ENCODE results near the gene PSMB10. TPM values are rescaled to one million over a fixed set of nuclear protein-coding genes. Genes with fewer than 3 reads are reported as not detected.

PSMB10 gene
- total RNA-seq, 1 experiment from 2014 or later: 26.9 TPM

DNA sequence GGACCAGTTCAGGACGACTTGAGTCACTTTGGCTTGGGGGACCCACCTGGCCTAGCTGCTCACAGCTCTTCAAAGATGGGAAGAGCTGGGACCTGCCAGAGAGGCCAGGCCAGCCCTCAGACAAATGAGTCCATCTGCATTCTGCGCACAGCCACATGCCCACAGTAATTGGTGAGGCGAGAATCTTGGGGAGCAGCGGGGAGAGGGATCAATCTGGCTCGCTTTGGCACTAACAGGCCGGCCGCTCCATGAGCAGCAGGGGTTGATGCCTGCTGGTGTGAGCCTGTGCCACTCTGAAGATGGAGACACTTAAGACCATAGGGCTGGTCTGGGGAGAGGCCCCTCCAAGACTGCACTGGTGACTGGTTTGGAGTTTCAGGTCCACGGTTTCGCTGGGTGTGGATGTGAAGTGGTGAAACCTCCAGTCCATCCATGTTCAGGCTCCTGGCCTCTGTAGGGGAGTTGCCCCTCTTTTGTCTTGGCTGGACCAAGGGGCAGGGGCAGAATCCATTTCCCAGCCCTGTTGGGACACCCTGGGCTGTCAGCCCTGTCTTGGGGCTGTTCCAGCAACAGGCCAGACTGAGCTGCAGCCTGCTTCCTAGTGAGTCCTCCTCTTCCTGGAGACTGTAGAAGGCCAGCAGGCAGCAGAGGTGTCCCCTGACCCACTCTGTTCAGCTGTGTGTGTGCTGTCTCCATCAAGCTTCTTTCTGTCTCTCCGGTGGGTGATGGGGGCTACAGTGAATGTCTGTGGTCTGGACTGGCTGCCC is 12.3 kb downstream of the PSMB10 start:
- intact Hi-C loops (cut with micrococcal nuclease; ENCODE audit: unreplicated experiment): no loop called here
- Mint-ChIP-seq H3K27me3 (ENCODE audit: insufficient read depth, unreplicated experiment) (no peaks in the 10 kb centered on the region), H3K9me3 (ENCODE audit: unreplicated experiment) (no peaks in the 10 kb centered on the region)

DNA sequence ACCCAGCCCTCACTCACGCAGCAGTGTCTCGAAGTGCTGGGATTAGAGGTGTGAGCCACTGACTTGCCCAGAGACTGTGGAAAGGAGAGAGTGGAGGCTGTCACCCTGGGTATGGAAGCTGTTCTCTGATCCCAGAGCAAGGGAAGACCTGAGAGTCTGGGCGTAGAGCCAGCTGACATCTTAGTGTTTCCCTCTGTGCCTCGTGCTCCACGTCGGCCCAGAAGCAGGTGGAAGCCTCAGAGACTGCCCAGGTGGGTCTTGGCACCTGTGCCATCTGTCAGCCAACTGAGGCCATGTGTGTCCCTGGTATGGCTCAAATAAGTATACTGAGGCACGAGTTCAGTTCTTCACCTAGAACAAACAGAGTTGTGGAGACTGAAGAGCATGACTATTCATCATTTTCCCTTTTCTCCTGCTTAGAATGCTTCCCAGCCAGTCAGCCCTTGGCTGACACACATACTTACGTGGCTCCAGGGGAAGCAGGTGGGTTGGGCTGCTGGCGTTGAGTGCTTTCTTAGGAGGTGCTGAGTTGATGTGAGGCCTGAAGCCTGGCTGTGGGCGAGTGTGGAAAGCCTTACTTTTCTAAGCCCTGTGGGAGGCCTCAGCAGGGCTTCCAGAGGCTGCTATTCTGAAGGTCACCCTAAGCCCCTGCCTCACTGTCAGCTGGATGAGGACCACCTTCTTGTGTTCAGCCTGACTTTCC is 13.1 kb downstream of the PSMB10 start:
- no peaks in the 10 kb centered on the region for H3K9me3 Mint-ChIP-seq (ENCODE audit: unreplicated experiment)
- BruUV-seq (replicated peaks): no TSS peak
- CTCF ChIA-PET: interaction anchor here (0.5 to 1.1 kb wide), 3 partner anchors 40 to 245 kb away, joined by 3 read pairs; partner anchors contain the start of genes RANBP10 and TSNAXIP1

More for the DNA sequence above, 12.3 kb downstream of the PSMB10 start:
- TF ChIP-seq, protein P1, sequence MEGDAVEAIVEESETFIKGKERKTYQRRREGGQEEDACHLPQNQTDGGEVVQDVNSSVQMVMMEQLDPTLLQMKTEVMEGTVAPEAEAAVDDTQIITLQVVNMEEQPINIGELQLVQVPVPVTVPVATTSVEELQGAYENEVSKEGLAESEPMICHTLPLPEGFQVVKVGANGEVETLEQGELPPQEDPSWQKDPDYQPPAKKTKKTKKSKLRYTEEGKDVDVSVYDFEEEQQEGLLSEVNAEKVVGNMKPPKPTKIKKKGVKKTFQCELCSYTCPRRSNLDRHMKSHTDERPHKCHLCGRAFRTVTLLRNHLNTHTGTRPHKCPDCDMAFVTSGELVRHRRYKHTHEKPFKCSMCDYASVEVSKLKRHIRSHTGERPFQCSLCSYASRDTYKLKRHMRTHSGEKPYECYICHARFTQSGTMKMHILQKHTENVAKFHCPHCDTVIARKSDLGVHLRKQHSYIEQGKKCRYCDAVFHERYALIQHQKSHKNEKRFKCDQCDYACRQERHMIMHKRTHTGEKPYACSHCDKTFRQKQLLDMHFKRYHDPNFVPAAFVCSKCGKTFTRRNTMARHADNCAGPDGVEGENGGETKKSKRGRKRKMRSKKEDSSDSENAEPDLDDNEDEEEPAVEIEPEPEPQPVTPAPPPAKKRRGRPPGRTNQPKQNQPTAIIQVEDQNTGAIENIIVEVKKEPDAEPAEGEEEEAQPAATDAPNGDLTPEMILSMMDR (IDR thresholded peaks at IDR 0.05; ENCODE audit: insufficient read depth in 1 of 2, low read depth in 1 of 2, low read length in 1 of 2, severe bottlenecking in 1 of 2, unreplicated experiment in 1 of 2): no peak
- ChIA-PET POLR2A (no interaction called here), CTCF (interaction anchor here (0.6 to 1.1 kb wide), 2 partner anchors 75 to 118 kb away, joined by 3 read pairs; partner anchors contain the start of genes RANBP10 and TSNAXIP1)
- Histone ChIP-seq H3K9me3 (no peaks in the 10 kb centered on the region), H3K4me1 (no peaks in the 10 kb centered on the region), H3K36me3 (ENCODE audit: control insufficient read depth, insufficient read depth, low read length) (peaks cover 15% of the 10 kb centered on the region), H3K4me3 (ENCODE audit: low read depth, low read length) (no peak overlapping the region), H3K27me3 (replicated peaks; ENCODE audit: control insufficient read depth, insufficient read depth, low read length) (no peaks in the 10 kb centered on the region)
- Mint-ChIP-seq H3K27ac (ENCODE audit: unreplicated experiment) (no peak overlapping the region), H3K4me3 (ENCODE audit: unreplicated experiment) (no peak overlapping the region), H3K36me3 (ENCODE audit: insufficient read depth, unreplicated experiment) (peaks cover 13% of the 10 kb centered on the region), H3K4me1 (ENCODE audit: low read depth, unreplicated experiment) (no peaks in the 10 kb centered on the region)
- DNase-seq: no peak
- BruUV-seq (replicated peaks): no TSS peak

DNA sequence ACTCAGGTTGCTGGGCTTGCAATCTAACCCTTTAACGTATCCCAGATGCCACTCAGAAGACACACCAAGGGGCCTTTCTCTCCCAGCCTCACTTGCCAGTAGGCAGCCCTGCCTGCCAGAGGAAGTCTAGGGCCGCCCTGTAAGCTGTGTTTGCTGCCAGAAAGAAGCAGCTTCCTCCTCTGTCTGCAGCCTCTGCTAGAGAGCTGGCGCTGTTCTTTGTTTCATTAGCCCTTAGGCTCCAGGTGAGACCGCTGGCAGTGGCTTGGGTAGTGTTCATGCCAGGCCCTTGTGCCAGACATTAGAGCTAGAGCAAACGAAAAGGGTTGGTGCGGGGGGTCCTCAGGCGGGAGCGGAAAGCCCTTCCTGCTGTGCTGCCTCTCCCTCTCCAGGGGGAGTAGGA is 13.9 kb downstream of the PSMB10 start:
- TF ChIP-seq, protein P1 (IDR thresholded peaks at IDR 0.05; ENCODE audit: insufficient read depth in 1 of 2, low read depth in 1 of 2, low read length in 1 of 2, severe bottlenecking in 1 of 2, unreplicated experiment in 1 of 2): no peak
- ChIA-PET POLR2A (no interaction called here), CTCF (interaction anchor here (0.6 to 1.5 kb wide), 5 partner anchors 18 to 118 kb away, joined by 3 to 4 read pairs (median 3); no protein-coding TSS in a partner anchor)
- Histone ChIP-seq H3K36me3 (ENCODE audit: control insufficient read depth, insufficient read depth, low read length) (peaks cover 6% of the 10 kb centered on the region), H3K27me3 (replicated peaks; ENCODE audit: control insufficient read depth, insufficient read depth, low read length) (no peaks in the 10 kb centered on the region), H3K9me3 (no peaks in the 10 kb centered on the region), H3K4me1 (no peaks in the 10 kb centered on the region), H3K4me3 (ENCODE audit: low read depth, low read length) (no peak overlapping the region)
- Mint-ChIP-seq H3K27me3 (ENCODE audit: insufficient read depth, unreplicated experiment) (no peaks in the 10 kb centered on the region), H3K4me3 (ENCODE audit: unreplicated experiment) (no peak overlapping the region), H3K27ac (ENCODE audit: unreplicated experiment) (no peak overlapping the region), H3K4me1 (ENCODE audit: low read depth, unreplicated experiment) (no peaks in the 10 kb centered on the region), H3K9me3 (ENCODE audit: unreplicated experiment) (no peaks in the 10 kb centered on the region), H3K36me3 (ENCODE audit: insufficient read depth, unreplicated experiment) (peaks cover 7% of the 10 kb centered on the region)
- DNase-seq: no peak
- BruUV-seq (replicated peaks): no TSS peak
- intact Hi-C loops (cut with micrococcal nuclease; ENCODE audit: unreplicated experiment): no loop called here

More for the DNA sequence above, 13.1 kb downstream of the PSMB10 start:
- Mint-ChIP-seq H3K27ac (ENCODE audit: unreplicated experiment) (no peak overlapping the region), H3K36me3 (ENCODE audit: insufficient read depth, unreplicated experiment) (peaks cover 10% of the 10 kb centered on the region), H3K27me3 (ENCODE audit: insufficient read depth, unreplicated experiment) (no peaks in the 10 kb centered on the region), H3K4me3 (ENCODE audit: unreplicated experiment) (no peak overlapping the region), H3K4me1 (ENCODE audit: low read depth, unreplicated experiment) (no peaks in the 10 kb centered on the region)
- TF ChIP-seq, protein P1 (IDR thresholded peaks at IDR 0.05; ENCODE audit: insufficient read depth in 1 of 2, low read depth in 1 of 2, low read length in 1 of 2, severe bottlenecking in 1 of 2, unreplicated experiment in 1 of 2): no peak
- no peak overlapping the region for H3K4me3 ChIP-seq (ENCODE audit: low read depth, low read length)
- POLR2A ChIA-PET: no interaction called here
- no peaks in the 10 kb centered on the region for H3K27me3 ChIP-seq (replicated peaks; ENCODE audit: control insufficient read depth, insufficient read depth, low read length)
- intact Hi-C loops (cut with micrococcal nuclease; ENCODE audit: unreplicated experiment): no loop called here
- H3K36me3 ChIP-seq (ENCODE audit: control insufficient read depth, insufficient read depth, low read length): peaks cover 8% of the 10 kb centered on the region
- no peaks in the 10 kb centered on the region for H3K4me1 ChIP-seq
- no peaks in the 10 kb centered on the region for H3K9me3 ChIP-seq
- DNase-seq: no peak

Measured in Caco-2 (cell line).